ENCODE results near the gene PRKAG2.

DNA sequence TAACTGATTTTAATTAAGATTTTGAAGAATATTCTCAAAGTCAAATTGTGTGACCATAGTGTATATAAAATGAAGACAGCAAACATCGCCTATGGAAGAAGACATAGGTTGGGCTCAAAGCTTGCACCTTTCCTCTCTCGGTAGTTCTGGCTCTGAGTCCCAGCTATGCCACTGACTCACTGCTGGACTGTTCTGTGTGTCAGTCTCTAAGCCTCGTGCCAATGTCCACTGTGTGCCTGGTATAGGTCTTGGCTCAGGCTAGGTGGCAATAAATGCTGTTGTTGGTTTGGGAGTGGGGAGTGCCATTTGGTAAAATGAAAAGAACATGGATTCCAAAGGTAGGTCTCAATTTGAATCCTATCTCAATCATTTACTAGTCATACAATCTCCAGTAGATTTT, 219.7 kb downstream of the PRKAG2 start:
- TF ChIP-seq, protein P1, sequence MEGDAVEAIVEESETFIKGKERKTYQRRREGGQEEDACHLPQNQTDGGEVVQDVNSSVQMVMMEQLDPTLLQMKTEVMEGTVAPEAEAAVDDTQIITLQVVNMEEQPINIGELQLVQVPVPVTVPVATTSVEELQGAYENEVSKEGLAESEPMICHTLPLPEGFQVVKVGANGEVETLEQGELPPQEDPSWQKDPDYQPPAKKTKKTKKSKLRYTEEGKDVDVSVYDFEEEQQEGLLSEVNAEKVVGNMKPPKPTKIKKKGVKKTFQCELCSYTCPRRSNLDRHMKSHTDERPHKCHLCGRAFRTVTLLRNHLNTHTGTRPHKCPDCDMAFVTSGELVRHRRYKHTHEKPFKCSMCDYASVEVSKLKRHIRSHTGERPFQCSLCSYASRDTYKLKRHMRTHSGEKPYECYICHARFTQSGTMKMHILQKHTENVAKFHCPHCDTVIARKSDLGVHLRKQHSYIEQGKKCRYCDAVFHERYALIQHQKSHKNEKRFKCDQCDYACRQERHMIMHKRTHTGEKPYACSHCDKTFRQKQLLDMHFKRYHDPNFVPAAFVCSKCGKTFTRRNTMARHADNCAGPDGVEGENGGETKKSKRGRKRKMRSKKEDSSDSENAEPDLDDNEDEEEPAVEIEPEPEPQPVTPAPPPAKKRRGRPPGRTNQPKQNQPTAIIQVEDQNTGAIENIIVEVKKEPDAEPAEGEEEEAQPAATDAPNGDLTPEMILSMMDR (IDR thresholded peaks at IDR 0.05): no peak
- no peak for TF ChIP-seq EP300 (IDR thresholded peaks at IDR 0.05)
